Activated T-helper 9 cell treated with anti-CD3 and anti-CD28 coated beads, Interleukin-2, amount 50 U/mL, for 16 hours (primary cell): ENCODE results near the gene MCF2L2.
"Not testable (repeated sequence)": the region's sequence is repeated elsewhere in the genome, so short reads cannot be mapped to it uniquely, and the experiment has no call there.

Source experiments
- DNase-seq: peaks from one replicate; pipeline ENCODE4 v3.0.0-alpha.2; 2020; ENCODE audit warnings: low read depth

Gene MCF2L2

DNA sequence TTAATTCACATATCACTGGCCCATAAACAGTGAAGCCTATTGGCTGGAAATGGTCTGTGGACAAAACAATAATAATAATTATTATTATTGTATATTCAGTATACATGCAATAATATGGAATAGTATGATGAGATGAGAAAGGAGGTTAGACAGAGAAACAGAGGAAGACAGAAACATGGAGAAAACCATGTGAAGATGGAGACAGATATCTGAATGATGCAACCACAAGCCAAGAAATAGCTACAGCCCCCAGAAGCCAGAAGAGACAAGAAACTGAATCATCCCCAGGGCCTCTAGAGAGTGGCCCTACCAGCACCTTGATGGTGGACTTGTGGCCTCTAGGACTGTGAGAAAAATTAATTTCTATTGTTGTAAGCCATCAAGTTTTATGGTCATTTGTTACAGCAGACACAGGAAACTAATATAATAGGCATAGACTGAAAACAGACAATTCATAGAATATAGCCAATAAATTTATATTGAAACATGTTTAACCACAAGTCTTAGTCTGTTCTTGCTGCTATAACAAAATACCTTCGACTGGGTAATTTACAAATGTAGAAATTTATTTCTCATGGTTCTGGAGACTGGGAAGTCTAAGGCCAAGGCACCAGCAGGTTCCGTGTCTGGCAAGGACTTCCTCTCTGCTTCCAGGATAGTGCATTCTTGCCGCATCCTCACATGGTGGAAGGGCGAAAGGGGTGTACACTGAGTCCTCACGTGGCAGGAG, 31.6 kb downstream of the MCF2L2 start:
- no peak for DNase-seq

DNA sequence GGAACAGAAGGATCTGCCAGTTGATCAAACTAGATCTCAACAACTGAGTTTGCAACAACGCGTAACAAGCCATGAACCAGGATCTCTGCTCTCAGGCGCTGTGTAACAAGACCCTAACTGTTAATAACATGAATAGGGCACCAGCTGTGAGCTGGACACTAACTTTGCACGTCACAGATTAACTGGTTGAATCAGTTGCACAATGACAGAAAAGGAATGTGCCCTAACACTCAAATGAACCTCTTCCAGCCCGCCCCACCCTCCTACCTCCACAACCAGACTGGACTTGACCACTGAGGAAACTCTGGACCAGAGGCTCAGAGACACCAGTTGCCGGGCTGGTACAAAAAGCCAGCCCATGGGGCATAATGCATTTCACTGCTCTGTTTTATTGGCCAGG, 34.3 kb downstream of the MCF2L2 start:
- DNase-seq, result no peak

DNA sequence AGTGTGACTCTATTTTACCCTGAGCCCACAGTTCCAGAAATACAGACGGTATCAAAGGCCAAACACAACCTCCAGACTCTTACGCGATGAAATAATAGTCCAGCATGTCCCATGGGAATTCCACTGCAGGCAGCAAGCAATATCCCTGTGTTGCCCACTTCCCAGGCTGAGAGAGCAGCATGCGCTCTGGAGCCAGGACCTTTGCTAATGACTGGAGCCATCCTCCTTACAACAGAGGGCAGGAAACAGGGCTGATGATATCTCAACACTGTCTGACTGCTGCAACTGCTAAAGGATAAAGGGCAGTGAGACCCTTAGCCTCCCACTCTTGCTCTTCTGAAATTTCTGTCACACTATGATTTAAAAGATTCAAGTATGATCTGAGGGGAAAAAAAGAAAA, 34.8 kb downstream of the MCF2L2 start:
- DNase-seq, result no peak

DNA sequence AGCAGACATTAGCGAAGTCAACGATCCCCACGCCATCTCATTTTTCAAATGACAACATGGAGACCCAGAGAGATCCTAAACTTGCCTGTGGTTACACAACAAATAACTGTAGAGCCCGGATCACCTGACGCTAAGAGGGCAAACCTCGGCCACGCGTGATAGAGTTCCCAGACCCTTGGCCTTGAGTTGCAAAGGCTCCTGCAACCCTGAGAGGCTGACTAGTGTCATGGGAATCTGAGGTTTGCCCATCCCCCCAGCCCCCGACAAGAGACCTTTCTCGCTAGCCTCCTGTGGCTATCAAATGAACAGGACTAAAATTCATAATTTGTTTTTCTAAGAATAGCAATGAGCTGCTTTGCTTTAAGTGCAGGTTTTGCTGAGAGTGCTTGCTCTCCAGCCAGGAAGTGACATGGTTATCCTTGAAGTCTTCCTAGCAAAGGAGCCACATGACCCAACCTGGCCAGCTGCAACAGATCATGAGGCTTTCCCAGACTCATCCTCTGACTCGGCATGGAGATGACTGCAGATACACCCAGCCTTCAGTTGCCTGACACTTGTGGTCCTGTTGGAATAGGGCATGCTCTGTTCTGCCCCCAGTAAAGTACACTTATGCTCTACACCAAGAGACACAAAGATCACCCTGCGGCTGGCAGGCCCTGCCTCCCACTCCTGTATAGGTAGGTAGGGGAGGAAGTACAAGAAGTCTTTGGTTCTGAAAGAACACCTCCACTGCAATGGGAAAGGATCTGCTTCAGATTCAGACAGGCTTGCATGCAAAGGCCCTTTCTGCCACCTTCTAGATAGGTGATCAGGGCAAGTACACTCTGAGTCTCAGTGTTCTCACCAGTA, 36.0 kb downstream of the MCF2L2 start:
- DNase-seq, result no peak

DNA sequence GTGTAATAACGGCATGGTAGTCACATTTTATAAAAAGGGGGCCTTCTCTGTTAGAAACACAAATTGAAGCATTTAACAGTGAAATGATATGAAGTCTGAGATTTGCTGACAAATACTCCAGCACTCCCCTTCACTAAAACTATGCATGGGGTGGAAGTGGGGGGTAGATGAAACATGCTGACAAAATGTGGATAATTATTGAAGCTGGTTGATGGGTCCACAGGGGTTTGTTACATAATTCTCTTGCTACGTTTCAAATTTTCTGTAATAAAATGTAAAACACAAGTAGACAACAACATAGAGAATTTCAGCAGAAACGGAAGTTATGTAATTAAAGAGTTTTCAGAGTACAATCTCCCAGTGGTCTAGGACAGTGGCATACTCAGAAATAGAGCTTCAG, 37.0 kb downstream of the MCF2L2 start:
- no peak for DNase-seq

DNA sequence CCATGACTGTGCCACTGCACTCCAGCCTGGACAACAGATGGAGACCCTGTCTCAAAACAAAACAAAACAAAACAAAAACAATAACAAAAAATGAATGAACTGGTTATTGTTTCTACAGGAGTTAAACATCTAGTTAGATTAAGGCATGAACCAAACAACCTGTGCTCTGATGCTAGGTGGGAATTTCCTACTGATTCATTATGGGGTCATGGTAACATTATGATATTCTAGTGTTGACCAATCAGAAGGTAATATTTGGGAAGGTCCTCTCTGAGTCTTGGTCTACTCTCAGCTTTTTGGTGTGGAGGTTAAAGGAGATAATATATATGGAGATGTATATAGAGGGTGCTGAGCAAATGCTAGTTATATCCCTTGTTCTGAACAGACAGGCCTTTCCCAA, 37.6 kb downstream of the MCF2L2 start:
- DNase-seq, result no peak

DNA sequence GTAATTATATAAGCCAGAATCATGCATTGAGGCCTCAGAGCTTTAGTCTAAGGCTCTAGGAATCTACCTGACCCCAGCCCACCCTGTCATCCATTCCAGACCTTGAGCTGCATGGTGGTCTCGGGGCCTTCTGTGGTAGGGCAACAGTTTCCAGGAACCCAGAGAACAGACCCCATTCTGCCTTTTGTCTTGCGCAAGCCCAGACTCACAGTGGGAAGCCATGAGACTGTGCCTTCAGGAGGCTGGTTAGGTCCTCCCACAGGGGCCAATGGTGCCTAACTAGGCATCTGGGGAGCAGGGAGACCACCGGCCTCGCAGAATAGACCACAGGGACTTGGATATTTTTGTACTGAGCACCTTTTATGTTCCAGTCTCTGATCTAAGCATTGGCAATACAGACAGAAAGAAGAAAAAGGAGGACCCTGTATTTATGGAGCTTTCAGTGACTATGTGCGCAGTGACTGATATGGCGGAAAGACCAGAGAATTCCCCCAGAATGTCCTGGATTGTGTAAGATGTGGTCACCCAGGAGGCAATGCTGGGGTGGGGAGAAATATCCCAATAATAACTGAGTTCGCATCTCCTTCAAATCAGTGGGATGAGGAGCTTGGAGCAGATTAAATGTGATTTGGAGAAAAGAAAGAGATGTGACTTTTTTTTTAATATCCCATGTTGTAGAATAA, 40.1 kb downstream of the MCF2L2 start:
- DNase-seq, result no peak

DNA sequence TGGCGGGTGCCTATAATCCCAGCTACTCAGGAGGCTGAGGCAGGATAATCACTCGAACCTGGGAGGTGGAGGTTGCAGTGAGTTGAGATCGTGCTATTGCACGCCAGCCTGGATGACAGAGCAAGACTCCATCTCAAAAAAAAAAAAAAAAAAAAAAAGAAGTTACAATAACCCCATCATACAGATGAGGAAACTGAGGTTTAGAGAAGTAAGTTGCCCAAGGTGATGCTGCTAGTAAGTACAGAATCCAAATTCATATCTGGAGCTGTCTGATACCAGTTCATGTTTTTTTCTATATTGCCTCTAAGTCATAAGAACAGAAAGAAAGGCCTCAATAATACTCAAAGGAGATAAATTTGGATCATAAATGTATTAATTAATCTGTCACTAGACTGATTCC, 40.6 kb downstream of the MCF2L2 start:
- DNase-seq, result no peak

DNA sequence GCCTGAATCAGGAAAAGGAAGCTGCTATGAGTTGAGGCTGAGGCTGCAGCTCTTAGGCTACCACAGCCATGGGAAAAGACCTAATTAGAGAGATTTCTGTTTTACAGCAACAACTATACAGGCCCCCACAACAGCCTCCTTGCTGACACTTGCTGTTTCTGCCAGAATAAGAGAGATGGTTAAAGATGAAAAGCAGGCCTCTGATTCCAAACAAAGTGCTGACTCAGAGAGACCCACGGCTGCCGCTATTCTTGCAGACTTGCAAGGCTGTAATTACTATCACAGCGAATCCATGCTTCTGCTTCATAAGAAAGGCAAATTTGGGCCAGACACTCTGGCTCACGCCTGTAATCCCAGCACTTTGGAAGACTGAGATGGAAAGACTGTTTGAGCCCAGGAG, 41.8 kb downstream of the MCF2L2 start:
- no peak for DNase-seq

DNA sequence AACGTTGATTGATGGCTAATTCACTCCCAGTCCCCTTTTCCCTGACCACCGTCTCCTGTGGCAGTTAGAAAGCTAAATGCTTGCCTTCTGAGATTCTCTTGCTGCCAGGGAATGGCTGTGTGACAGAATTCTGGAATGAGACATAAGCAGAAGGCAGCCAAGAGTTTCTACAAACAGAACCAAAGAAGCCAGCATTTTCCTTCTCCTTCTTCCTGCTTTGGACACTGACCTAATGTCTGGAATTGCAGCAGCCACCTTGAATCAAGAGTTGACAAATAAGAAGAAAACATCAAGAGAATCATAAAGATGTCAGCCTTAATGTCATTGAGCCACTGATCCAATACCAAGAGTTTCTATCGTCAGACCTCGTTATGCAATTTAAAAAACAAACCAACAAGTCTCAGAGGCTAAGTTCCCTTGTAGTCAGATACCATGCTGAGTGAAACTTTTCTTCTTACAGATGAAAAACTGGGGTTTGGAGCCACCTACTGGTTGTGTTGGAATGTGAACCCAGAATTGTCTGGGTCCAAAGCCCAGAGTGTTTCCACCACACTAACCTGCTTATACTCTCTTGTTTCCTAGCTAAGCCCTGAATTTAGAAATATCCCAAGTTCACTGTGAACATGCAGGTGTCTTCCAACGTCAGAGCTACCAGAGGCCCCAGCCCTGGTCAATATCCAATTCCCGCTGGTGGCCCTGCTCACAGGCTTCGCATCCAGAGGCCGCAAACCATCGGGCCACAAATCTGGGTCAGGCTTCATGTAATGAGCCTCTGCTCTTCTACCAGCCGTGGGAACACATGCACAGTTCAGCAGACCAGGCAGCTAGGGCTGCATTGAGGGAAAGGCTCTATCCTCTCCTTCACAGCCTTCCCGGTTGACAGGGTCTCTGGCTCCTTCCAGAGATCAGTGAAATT, 42.5 kb downstream of the MCF2L2 start:
- no peak for DNase-seq

DNA sequence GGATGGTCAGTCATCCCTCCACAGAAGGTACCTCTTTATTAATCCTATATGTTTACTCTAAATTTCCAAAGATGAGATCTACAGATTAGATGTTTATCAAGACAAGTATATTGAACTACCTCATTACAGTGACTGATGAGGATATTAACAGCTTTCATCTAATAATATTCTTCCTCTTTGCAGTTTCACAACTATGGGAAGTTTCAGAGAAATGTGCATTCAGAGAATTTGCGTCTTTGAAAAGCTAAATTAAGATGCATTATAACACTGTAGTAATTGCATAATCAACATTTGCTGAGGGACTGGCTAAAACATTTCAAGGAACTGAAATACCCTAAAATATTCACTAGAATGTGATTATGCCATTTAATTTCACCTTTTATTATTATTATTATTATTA, 46.7 kb downstream of the MCF2L2 start:
- DNase-seq, result no peak

DNA sequence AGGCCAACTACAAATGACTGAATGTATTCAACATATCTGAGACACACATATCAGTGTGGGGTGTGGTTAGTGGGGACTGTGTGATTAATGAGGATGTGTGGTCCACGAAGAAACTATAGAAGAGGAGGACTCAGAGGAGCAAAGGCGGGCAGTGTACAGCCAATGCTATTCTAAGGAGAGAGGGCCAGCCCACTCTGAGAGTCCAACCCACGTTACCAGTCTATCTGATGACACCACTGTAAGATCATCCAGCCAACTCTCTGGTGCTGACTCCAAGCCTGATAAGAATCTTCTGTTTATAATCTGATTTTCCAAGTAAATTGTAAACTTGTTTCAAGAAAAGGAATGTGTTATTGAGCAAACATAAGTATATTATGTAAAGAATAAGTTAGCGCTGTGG, 47.2 kb downstream of the MCF2L2 start:
- DNase-seq, result no peak

DNA sequence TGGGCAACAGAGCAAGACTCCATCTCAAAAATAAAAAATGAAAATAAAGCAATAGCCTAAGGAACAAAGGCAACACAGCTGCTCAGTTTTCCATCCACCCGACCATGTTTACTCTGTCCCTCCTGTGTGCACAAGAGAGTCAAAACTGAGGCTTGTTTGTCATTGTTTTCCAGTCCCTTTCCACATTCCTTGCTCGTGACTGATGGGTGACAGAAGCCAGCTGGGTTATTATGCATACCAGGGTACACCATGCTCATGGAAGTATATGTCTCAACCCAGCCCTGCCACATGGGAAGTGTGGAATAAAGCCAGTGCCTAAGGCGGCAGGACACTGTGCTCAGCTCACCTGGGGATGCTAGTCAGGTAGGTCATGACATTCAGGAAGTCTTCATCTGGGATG, 49.5 kb downstream of the MCF2L2 start:
- DNase-seq, result no peak

DNA sequence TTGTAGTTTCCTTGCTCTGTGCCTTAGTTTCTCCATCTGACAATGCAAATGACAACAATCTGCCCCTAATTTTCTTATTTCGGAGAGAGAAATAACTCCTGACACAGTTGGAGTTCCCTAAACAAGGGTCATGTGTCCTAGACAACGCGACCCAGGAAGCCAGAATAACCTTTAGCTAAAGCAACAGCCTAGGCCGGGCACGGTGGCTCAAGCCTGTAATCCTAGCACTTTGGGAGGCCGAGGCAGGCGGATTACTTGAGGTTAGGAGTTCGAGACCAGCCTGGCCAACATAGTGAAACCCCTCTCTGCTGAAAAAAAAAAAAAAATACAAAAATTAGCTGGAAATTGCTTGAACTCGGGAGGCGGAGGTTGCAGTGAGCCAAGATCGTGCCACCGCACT, 49.9 kb downstream of the MCF2L2 start:
- no peak for DNase-seq

DNA sequence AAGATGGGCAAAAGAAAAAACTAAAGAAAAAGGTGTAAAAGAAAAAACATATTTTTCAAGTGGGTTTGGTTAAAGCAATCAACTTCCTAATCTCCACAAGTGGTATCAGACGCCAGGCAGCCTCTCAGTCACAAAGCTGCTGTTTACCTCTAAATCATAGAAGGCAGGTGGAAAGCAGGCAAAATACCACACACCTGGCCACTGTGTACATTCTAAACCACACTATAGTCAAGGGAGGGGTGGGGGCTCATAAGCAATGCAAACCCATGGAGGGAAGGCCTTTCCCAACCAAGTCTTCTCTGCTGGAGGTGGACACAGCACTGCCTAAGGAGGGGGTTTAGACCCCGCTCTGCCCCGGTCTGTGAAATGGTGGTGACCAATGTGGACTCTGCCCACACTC, 50.4 kb downstream of the MCF2L2 start:
- DNase-seq, result no peak

DNA sequence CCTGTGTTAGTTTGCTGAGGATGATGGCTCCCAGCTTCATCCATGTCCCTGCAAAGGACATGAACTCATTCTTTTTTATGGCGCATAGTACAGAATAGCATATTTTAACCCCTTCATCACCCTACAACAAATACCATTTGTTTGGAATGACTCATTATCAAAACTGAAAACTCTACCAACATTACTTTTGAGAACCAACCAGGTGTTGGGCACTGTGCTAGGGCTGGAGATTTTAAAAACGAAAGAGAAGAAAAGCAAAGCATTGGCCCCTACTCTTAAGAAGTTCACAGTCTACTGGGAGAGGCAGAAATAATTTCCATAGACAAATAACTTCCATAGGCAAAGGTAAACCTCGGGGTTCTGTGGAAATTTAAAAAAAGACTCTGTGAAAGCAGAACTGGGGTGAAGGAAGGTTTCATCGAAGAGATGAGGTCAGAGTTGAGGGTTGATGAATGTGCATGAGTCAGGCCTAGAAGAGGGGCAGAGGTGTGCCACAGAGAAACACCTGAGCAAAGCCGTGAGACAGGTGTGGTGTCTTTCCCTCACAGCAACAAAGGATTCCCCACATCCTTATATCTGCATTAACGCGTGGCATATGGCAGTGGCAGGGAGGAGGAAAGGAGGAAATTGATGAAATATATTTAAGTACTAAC, 51.0 kb downstream of the MCF2L2 start:
- no peak for DNase-seq

DNA sequence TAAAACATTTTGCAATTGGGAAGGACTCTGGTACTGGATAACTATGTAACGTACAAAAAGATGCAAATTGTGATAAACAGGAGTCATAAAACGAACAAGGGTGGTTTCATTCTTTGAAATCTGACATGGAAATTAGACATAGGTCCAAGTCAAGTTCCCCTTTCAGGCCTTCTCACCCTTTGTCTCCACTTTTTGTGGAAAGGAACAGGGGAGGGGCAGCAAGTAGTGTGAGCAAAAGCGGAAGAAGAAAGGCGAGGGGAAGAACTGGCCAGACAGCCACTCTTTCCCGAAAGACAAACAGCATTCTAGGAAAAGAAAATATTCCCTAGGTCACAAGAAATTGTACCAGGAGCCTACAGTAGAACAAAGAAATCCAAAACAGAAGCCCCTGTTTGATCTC, 52.6 kb downstream of the MCF2L2 start:
- DNase-seq, result no peak

DNA sequence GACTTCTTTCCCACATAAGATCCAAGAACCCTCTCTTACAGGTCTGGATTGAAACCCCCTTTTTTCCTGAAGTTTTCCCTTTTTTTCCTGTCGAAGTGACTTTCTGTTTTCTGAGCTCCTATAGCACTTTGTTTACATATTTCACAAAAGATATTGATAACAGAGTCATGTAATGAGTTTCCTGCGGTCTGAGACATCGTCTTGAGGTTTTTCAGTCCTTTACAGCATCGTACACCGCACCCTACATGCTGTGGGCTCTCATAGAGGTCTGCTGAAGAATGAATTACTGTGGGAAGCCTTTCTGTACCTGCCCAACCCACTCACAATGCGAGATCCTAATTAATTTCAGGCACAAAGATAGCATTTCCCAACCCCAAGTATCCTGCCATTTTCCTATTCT, 53.1 kb downstream of the MCF2L2 start:
- DNase-seq, result no peak

DNA sequence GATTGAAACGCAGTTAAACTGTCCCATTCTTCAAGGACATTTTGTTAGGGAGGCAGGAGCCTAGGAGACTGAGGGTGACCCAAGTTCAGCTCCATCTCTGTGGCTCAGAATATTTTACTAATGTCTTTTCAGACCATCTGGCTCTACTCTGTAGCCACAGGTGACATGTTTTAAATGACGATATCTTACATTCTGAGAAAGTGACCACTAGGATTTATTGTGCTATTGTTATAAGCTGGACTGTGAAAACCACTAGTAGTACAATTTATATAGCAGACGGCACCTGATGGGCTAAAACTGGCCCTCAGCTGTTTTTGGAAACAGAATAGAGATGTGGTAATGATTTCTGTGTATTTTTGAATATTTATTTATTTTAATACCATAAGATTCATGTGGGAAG, 55.5 kb downstream of the MCF2L2 start:
- DNase-seq, result no peak

DNA sequence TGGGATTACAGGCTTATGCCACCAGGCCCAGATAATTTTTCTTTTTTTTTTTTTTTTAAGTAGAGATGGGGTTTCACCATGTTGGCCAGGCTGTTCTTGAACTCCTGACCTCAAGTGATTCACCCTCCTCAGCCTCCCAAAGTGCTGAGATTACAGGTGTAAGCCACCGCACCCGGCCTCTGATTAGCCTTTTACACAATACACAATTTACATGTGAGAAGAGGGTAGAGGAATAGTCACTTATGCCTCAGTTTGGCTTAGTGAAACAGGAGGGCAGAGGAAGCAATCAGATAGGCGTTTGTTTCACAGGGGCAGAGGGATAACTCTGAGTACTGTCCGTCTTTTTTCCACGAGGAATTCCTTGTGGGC, 56.8 kb downstream of the MCF2L2 start:
- DNase-seq, result not testable (repeated sequence)

DNA sequence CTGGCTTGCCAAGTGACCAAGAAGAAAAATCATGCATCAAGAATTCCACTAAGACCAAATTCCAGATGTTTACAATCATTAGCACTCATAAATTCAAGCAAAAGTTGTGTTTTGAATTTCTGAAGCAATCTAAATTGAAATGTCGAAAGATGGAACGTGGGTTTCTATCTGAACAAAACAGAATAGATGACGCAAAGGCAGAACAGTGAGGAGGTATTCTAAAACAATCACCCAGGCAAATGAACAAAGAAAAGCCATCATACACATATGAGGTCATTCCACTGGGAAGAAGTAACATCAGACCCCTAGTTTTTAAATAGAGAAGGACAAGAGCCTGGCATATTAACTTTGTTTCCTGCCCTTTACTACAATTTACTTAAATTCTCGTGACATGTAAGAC, 58.0 kb downstream of the MCF2L2 start:
- DNase-seq, result no peak

DNA sequence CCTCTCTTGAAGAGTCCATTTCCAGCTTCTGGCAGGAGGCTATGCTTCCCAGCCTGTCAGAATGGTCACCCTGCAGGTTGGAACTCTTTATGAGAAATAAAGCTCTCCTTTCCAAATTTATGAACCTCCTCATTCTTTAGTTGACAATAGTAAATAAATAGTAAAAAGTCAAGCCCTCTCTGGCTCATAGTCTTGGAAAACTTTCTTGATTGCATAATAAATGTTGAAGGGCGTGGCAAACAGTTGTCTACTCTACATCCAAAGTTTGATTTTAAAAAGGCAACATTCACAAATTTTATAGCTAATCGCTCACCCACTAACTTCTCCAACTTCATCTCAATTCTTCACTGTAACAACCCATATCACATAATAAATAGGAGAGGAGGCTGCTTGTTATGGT, 58.8 kb downstream of the MCF2L2 start:
- DNase-seq, result no peak
